Kidney epithelial cell (primary cell): ENCODE results near the gene F2RL1. TPM values are rescaled to one million over a fixed set of nuclear protein-coding genes. Genes with fewer than 3 reads are reported as not detected.
A peak's percentile ranks its signal among the peaks of the same experiment; 100 is the strongest.

Experiments used
- DNase-seq: peaks from one replicate; pipeline ENCODE4 v3.0.0-alpha.2; 2010; ENCODE audit warnings: low read depth
- H3K27me3 ChIP-seq: 2 replicates; pipeline ENCODE4 v1.6.0; 2011; ENCODE audit warnings: low read length; ENCODE audit not compliant: control insufficient read depth, insufficient read depth
- H3K36me3 ChIP-seq: 2 replicates; pipeline ENCODE4 v1.5.1; 2011; ENCODE audit warnings: low read length; ENCODE audit not compliant: control insufficient read depth, insufficient read depth
- H3K4me3 ChIP-seq: 2 replicates; pipeline ENCODE4 v1.5.1; 2011; ENCODE audit warnings: low read depth, mild to moderate bottlenecking, control low read depth, low read length
- total RNA-seq: library from RNA; depleted of rRNA; stranded (reverse); fragments of >200 nt; gene quantifications from 2 replicates; pipeline ENCODE4 v1.2.3, GENCODE V29; 2015
- TF ChIP-seq, protein P1 (sequence below): IDR thresholded peaks from 2 replicates; pipeline ENCODE4 v1.5.1; 2011; ENCODE audit warnings: mild to moderate bottlenecking, moderate library complexity, low read length, control low read depth, inconsistent platforms; ENCODE audit not compliant: insufficient read depth, poor library complexity, severe bottlenecking

F2RL1 gene
- total RNA-seq, 1 donor from 2014 or later, result 144 TPM

DNA sequence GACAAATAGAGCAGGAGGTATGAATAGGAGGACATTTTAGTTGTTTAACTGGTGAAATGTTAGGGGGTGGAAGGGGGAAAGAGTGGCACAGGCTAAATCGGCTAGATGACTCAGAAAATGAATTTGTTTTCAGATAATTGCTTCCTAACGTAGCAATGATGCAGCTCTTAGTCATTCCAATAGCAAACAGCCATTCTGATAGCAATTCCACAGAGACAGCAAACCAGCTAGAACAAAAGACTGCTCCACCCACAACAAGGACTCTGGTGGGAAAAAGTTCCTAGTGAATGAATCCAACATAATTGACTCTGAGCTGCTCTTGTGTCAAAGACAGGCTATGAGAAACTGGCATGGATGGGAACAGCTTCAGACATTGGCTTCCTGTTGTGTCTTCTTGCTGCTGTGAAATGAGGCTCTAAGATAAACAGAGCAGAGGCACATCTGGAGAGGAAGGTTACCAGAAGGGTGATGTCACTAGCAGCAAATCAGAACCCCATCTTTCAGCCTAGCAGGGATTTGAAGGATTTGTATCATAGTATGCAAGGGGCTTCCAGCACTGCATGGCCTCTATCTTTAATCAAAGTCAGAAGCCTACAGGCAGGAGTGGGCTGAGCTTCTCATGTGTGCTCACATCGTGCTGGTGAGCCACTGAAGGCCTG is 28.1 kb upstream of the F2RL1 start:
- TF ChIP-seq, protein P1, sequence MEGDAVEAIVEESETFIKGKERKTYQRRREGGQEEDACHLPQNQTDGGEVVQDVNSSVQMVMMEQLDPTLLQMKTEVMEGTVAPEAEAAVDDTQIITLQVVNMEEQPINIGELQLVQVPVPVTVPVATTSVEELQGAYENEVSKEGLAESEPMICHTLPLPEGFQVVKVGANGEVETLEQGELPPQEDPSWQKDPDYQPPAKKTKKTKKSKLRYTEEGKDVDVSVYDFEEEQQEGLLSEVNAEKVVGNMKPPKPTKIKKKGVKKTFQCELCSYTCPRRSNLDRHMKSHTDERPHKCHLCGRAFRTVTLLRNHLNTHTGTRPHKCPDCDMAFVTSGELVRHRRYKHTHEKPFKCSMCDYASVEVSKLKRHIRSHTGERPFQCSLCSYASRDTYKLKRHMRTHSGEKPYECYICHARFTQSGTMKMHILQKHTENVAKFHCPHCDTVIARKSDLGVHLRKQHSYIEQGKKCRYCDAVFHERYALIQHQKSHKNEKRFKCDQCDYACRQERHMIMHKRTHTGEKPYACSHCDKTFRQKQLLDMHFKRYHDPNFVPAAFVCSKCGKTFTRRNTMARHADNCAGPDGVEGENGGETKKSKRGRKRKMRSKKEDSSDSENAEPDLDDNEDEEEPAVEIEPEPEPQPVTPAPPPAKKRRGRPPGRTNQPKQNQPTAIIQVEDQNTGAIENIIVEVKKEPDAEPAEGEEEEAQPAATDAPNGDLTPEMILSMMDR, result no peak
- no peaks in the 10 kb centered on the region for H3K36me3 ChIP-seq
- H3K4me3 ChIP-seq, result no peak overlapping the region
- no peaks in the 10 kb centered on the region for H3K27me3 ChIP-seq
- peak; percentile 97 for DNase-seq

DNA sequence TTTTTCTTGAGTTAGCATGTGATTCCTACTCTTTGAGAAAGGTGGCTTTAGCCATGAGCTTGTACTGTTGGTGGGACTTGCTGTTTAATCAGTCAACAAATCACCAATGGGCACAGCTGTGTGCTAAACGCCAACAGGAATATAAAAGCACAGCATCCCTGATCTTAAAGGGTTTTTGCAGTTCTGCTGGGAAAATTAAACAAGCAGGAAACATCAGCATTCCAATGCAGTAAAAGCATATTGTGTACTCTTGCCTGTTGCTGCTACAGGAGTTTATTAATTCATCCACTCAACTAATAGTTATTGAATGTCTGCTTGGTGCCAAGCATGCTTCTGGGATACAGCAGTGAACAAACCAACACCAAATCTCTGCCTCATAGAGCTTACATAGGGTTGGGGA is 27.4 kb upstream of the F2RL1 start:
- no peak for DNase-seq
- no peaks in the 10 kb centered on the region for H3K27me3 ChIP-seq
- no peaks in the 10 kb centered on the region for H3K36me3 ChIP-seq
- no peak overlapping the region for H3K4me3 ChIP-seq
- TF ChIP-seq, protein P1, result no peak

DNA sequence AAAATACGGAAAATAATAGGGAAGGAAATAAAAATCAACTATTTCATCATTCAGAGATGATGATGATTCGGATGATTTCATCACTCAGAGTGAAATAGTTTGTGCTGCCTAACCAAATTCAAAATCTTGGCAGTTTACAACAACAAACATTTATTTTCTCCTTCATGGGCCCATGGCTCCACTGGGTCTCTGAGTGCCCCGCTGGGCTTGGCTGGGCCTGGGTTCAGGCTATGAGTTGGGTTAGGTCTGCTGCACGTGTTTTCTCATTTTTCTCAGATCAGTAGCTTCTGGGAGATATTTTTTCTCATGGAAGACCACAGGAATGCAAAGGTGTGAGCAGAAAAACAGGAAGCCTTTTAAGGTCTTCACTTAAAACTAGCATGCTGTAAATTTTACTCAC is 24.0 kb upstream of the F2RL1 start:
- Histone ChIP-seq H3K4me3 (no peak overlapping the region), H3K36me3 (no peaks in the 10 kb centered on the region), H3K27me3 (no peaks in the 10 kb centered on the region)
- DNase-seq, result peak; percentile 55
- TF ChIP-seq, protein P1, result no peak

DNA sequence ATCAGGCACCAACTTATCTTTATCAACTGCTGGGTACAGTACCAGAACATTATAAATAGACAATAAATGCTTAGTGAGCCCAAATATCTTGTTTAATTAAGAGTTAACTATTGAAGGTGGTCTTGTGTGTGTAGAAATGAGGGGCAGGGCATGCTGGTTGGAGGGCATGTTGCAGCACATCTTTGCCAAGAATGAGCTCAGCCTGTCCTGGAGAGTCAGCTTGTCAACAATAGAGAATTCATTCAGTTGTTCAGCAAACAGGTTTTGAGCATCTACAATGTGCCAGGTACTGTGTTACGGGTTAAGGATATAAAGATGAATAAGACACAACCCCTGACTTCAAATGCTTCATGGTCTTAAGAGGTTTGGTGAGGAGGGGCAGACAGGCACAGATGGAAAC is 19.2 kb upstream of the F2RL1 start:
- DNase-seq, result no peak
- TF ChIP-seq, protein P1, result no peak

DNA sequence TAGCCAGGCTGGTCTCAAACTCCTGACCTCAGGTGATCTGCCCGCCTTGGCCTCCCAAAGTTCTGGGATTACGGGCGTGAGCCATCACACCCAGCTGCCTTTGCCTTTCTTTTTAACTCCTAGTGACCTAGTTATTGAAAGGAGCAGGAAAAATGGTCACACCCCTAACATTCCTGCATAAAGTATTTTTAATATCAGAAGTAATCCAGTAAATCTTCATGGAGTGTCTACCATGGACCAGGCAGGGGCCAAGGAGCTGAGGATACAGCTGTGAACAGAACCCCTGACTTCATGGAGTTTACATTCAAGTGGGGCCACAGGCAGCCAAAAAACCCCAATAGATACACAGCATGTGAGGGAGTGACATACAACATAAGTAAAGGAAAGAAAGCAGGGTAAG is 18.3 kb upstream of the F2RL1 start:
- H3K4me3 ChIP-seq, result no peak overlapping the region

More for the DNA sequence above, 19.2 kb upstream of the F2RL1 start:
- no peaks in the 10 kb centered on the region for H3K27me3 ChIP-seq
- no peaks in the 10 kb centered on the region for H3K36me3 ChIP-seq
- H3K4me3 ChIP-seq, result no peak overlapping the region

More for the DNA sequence above, 18.3 kb upstream of the F2RL1 start:
- no peak for DNase-seq
- no peaks in the 10 kb centered on the region for H3K27me3 ChIP-seq
- H3K36me3 ChIP-seq, result no peaks in the 10 kb centered on the region
- TF ChIP-seq, protein P1, result no peak
